HG03439 (cell line): ENCODE data around the gene SLC16A7.
"Not testable (repeated sequence)": the region's sequence is repeated elsewhere in the genome, so short reads cannot be mapped to it uniquely, and the experiment has no call there.

Experiments used
- ATAC-seq: cut with Tn5 transposase; IDR thresholded peaks from one replicate; pipeline ENCODE4 v1.9.1; 2021; ENCODE audit warnings: mild to moderate bottlenecking, moderate library complexity; ENCODE audit not compliant: unreplicated experiment

SLC16A7 gene

DNA sequence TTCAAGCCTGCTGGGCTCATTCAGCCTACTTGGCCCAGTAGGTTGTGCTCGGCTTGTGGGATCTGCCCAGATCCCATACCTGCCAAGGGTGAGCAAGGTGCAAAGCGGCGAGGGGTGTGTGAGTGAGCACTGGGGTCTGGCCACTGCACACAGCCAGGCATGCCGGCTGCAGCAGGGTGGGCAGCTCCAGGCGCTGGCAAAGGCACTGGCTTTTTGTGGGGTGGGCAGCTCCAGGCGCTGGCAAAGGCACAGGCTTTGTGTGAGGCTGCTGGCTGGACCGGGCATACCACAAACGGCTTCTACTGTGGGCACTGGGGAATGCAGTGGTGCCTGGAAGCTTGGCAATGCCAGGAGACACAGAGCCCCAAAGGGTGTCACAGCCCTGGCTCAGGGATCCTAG lies 137.4 kb downstream of the SLC16A7 start:
- ATAC-seq: no peak

GRCh38 chr12:59734371-59734770 lies 138.5 kb downstream of the SLC16A7 start:
- ATAC-seq: no peak

DNA sequence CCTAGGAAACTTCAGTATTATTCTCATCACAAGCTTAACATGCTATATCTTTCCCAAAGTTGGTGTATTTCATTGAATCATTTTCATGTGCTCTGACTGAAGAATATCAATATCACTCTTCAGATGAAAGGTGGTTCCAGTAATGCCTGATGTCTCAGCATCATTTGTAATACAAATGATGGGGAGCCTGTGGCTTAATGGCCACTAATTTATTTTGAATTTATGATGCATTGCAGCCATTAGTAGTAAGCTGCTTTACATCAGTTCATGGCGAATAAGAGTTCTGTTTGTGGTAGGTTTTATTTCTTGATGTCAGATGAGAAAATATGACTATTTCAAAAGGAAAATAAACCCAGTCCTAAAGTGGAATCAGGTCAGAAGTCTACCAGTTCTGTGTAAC lies 139.4 kb downstream of the SLC16A7 start:
- ATAC-seq: no peak

GRCh38 chr12:59736359-59736758 lies 140.5 kb downstream of the SLC16A7 start:
- ATAC-seq: no peak

- no peak for ATAC-seq
Observed at GRCh38 chr12:59736786-59737185, 141.0 kb downstream of the SLC16A7 start.

DNA sequence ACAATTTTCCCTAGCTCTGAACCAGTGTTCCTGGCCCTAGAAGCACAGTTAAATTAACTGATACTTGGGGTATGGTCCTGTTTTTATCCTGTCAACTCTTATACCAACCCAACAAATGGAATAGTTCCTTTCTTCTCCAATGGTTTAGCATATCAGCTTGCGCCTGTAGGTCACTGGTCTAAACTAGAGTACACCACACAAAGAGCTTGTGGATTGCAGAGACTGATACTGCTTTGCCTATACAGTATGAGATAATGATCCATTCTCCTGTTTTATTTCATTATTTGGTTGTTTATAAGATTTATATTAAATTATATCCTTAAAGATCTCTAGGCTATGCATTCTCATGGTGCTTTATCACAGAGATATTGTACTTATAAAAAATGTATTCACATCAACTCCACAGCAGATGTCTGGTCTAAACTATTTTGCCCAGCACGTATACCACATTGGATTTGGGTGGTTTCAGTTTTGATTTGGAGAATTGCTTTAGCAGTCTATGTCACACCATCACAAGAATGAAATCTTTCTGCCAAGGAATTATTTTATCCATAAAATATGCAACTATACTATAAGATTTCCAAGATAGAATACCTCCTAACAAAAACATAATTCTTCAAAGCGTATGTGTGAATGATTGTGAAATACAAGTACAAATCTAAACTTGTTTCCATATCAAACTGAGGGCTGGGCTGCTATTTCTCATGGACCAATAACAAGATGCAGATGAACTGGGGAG lies 142.1 kb downstream of the SLC16A7 start:
- no peak for ATAC-seq

DNA sequence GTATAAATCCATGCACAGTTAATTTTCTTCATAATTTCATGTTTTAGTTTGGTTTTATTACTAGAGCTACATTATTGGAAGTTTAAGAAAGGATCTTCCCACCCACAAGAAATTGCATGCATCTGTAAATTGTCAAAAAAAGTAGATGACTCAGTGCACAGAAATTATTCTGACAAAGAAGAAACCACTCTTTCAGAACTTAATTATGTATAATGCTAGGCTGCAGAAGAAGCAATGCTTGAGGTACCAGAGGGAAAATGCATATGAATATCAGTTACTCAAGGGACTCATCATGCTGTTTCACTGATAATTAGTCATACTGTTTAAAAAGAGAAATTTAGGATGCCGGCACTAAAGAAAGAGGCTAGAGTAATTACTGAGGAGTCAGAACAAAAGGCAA lies 147.0 kb downstream of the SLC16A7 start:
- no peak for ATAC-seq

DNA sequence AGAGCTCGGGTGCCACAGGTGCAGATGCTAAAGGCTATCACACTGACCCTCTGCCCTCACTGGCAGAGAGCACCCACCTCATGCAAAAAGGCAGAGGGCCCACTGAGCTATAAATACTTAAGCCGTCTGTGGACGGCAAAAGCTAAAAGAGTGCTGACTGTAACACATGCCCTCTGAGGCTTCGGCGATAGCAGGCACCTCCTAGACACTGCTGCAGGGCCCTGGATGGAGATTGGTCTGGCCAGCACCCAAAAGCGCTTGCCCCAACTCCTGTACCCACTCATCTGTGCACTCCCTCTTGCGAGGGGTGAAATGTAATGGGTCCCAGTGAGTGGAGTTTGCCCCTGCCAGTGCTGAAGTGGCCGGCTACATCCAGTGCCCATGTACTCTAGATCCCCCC lies 148.7 kb downstream of the SLC16A7 start:
- no peak for ATAC-seq

DNA sequence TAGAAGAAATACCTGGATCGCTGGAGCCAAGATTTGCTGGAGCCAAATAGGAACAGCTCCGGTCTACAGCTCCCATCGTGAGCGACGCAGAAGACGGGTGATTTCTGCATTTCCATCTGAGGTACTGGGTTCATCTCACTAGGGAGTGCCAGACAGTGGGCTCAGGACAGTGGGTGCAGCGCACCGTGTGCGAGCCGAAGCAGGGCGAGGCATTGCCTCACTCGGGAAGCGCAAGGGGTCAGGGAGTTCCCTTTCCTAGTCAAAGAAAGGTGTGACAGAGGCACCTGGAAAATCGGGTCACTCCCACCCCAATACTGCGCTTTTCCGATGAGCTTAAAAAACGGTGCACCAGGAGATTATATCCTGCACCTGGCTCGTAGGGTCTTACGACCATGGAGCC lies 155.3 kb downstream of the SLC16A7 start:
- not testable (repeated sequence) for ATAC-seq

GRCh38 chr12:59761542-59761941 lies 165.7 kb downstream of the SLC16A7 start:
- ATAC-seq: no peak

- no peak for ATAC-seq
Observed at GRCh38 chr12:59763835-59764234, 168.0 kb downstream of the SLC16A7 start.

GRCh38 chr12:59768031-59768430 lies 172.2 kb downstream of the SLC16A7 start:
- ATAC-seq: no peak

- no peak for ATAC-seq
Observed at GRCh38 chr12:59780605-59781135, 184.8 kb downstream of the SLC16A7 start.

DNA sequence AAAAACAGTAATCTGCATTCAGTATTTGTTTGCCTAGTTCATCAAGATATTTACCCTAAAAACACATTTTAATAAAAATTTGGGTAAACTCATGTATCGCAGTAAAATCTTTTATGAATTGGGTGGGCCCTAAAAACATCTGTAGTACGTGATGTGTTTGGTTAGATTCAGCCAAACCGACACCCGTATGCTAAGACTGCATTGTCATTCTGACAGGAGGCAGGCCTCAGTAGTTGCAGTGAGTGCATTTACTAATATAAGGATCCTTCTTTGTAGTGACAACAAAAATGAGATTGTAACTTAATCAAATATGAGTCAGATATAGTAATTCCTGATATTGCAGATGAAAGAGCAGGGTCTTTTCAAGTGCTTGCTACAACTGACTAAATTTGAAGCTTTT lies 191.8 kb downstream of the SLC16A7 start:
- ATAC-seq: no peak

DNA sequence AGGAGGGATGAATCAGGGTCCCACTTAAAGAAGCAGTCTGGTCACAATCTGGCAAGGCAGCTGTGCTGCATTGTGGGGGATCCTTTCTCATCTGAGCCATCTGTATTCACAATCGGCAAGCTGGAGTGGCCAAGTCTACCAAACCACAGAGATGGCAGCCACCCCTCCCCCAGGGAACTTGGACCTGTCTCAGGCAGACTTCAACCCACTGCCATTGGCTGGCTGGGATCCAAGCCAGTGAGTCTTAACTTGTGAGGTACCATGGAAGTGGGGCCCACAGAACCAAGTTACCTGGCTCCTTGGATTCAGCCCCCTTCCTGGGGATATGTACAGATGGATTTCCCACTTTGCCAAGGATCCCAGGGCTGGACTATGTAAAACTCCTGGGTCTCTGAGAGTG lies 196.8 kb downstream of the SLC16A7 start:
- ATAC-seq: no peak

GRCh38 chr12:59803735-59804134 lies 207.9 kb downstream of the SLC16A7 start:
- no peak for ATAC-seq

DNA sequence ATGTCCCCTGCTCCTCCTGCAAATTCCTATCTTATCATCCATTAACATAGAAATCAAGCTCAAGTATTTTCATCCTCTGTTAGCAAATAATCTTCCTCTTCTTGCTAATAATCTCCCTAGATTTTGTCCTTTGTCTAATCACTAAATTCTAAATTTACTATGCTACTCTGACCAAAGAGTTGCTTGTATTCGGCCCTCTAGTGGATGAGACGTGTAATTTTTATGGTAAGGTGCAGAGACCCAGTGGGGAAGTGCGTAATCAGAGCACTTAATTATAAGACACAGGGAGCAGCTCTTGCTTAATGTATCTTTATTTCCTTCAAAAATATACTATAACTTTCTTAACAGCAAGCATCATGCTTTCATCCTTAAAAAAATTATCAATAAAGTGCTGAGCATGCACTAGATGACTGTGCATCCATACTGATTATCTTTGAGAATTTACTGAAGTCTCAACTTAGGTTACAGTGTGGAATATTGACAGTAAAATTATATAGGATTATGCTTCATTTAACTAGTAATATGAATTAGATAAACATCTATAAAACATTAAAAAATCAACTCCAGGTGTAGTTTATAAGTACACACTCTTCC lies 212.6 kb downstream of the SLC16A7 start:
- ATAC-seq: peak; percentile 86

DNA sequence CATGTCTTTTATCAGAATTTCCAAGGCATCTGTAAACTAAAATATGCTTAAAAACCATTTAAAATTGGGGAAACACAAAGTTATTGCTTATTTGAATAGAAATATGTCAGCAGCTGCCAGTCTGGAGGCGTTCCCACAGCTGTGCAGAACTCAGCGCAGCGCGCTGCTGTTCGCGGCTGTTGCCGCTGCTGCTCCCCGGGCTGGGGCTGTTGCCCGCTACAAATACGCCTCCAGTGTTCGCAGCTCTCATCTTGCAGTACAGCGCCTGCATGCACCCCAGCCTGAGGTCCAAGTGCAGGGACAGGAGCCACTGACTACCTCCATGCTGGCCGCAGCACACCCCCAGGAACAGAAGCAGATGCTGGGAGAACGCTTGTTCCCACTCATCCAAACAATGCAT lies 216.2 kb downstream of the SLC16A7 start:
- ATAC-seq: no peak

DNA sequence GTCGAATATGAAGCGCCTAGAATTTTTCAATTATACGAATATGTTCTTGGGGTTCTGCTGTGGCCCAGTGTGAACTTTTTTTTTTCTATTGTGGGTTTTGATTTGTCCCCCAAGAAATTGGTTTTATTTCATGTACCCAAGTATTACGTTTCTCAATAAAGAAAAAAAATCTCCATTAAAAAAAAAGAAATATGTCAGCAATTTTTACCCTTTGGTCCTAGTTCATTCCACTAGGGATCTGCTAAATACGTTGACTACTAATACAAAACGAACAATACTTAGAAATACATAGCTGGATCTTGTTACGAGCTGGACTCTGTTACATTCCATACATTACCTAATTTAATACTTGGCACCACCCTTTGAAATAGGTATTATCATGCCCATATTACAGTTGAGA lies 216.9 kb downstream of the SLC16A7 start:
- no peak for ATAC-seq

- ATAC-seq: no peak
Observed at GRCh38 chr12:59820594-59821011, 224.8 kb downstream of the SLC16A7 start.

GRCh38 chr12:59823567-59823966 lies 227.7 kb downstream of the SLC16A7 start:
- no peak for ATAC-seq

GRCh38 chr12:59827767-59828166 lies 231.9 kb downstream of the SLC16A7 start:
- no peak for ATAC-seq
